Naive thymus-derived CD4-positive, alpha-beta T cell (primary cell): ENCODE data around the gene BAIAP3. TPM values are rescaled to one million over a fixed set of nuclear protein-coding genes. Genes with fewer than 3 reads are reported as not detected.

Experiments used
- ATAC-seq: fragments of 150-1000 bp; cut with Tn5 transposase; 2 replicates; pipeline ENCODE4 v1.10.0; 2021; ENCODE audit warnings: mild to moderate bottlenecking, moderate library complexity
- CTCF ChIA-PET: fragments of 350-600 bp; sonication (Branson Sonifier 250); formaldehyde crosslinking; loops from one replicate; lab custom pipeline; 2021; ENCODE audit warnings: antibody characterized with exemption; lab: Charles Lee
- POLR2A ChIA-PET: fragments of 350-600 bp; sonication (Branson Sonifier 250); formaldehyde crosslinking; loops from one replicate; lab custom pipeline; 2021; ENCODE audit warnings: antibody characterized with exemption, inconsistent platforms; lab: Charles Lee
- DNase-seq, 9 donors: peaks; one replicate each; pipeline versions ENCODE4 v3.0.0 to v3.0.0-alpha.2; 2020 to 2022; ENCODE audit warnings: mixed read lengths in 1 of 9
- H3K27ac ChIP-seq: one replicate; pipeline ENCODE4 v1.7.0; 2013; ENCODE audit warnings: mild to moderate bottlenecking, low read depth, low read length, moderate library complexity
- H3K27me3 ChIP-seq, 2 donors: one replicate each; pipeline ENCODE4 v1.7.0; 2013; ENCODE audit warnings: low read length in 2 of 2, mild to moderate bottlenecking in 2 of 2, moderate library complexity in 2 of 2; ENCODE audit not compliant: control insufficient read depth in 2 of 2, insufficient read depth in 2 of 2
- H3K36me3 ChIP-seq, 3 experiments: 1 replicate in 2 of 3; 2 replicates in 1 of 3; pipeline ENCODE4 v1.7.0; 2013; ENCODE audit warnings: low read length in 3 of 3, mild to moderate bottlenecking in 3 of 3, moderate library complexity in 1 of 3; ENCODE audit not compliant: insufficient read depth in 3 of 3, control insufficient read depth in 2 of 3
- H3K4me1 ChIP-seq, 2 donors: one replicate each; pipeline ENCODE4 v1.7.0; 2013; ENCODE audit warnings: low read length in 2 of 2, mild to moderate bottlenecking in 2 of 2, moderate library complexity in 1 of 2; ENCODE audit not compliant: control insufficient read depth in 2 of 2, insufficient read depth in 2 of 2
- H3K4me3 ChIP-seq: 2 replicates; pipeline ENCODE4 v1.7.0; 2013; ENCODE audit warnings: mild to moderate bottlenecking, low read length
- H3K9me3 ChIP-seq, 3 experiments: 1 replicate in 2 of 3; 2 replicates in 1 of 3; pipeline ENCODE4 v1.7.0; 2013; ENCODE audit warnings: low read length in 3 of 3; ENCODE audit not compliant: control insufficient read depth in 2 of 3
- H3K27ac Mint-ChIP-seq, 9 donors: one replicate each; pipeline ENCODE4 v1.8.0; 2020 to 2022; ENCODE audit warnings: mixed read lengths in 9 of 9, mild to moderate bottlenecking in 8 of 9, moderate library complexity in 5 of 9, inconsistent platforms in 2 of 9
- H3K27me3 Mint-ChIP-seq, 5 donors: one replicate each; pipeline ENCODE4 v1.8.0; 2021 to 2022; ENCODE audit warnings: mixed read lengths in 5 of 5, mild to moderate bottlenecking in 1 of 5
- H3K36me3 Mint-ChIP-seq, 5 donors: one replicate each; pipeline ENCODE4 v1.8.0; 2020 to 2022; ENCODE audit warnings: mixed read lengths in 5 of 5, mild to moderate bottlenecking in 3 of 5, inconsistent platforms in 1 of 5
- H3K4me1 Mint-ChIP-seq, 7 donors: one replicate each; pipeline ENCODE4 v1.8.0; 2020 to 2022; ENCODE audit warnings: mixed read lengths in 7 of 7, mild to moderate bottlenecking in 3 of 7, inconsistent platforms in 1 of 7
- H3K4me3 Mint-ChIP-seq, 10 donors: one replicate each; pipeline ENCODE4 v1.8.0; 2020 to 2022; ENCODE audit warnings: mild to moderate bottlenecking in 10 of 10, mixed read lengths in 10 of 10, moderate library complexity in 6 of 10, inconsistent platforms in 2 of 10
- H3K9me3 Mint-ChIP-seq, 11 donors: one replicate each; pipeline ENCODE4 v1.8.0; 2020 to 2022; ENCODE audit warnings: mixed read lengths in 11 of 11, mild to moderate bottlenecking in 4 of 11, inconsistent platforms in 1 of 11, moderate library complexity in 1 of 11
- intact Hi-C, 2 donors: fragments of 100-400 bp; cut with micrococcal nuclease; formaldehyde crosslinking; loops; one replicate each; pipeline ENCODE4 v1.15.1; 2023
- polyA plus RNA-seq, 2 donors: library from polyadenylated mRNA; unstranded; fragments of 300-500 nt; fragmentation: Illumina TruSeq; gene quantifications; one replicate each; pipeline ENCODE4 v1.2.3, GENCODE V29; 2021
- total RNA-seq, 6 experiments: library from RNA in 5 of 6; stranded (reverse) in 5 of 6; gene quantifications; 1 replicate in 5 of 6; 2 replicates in 1 of 6; pipeline ENCODE4 v1.2.3 and lab custom pipeline; 2021 to 2026

Gene BAIAP3
- total and polyA plus RNA-seq, 7 experiments from 2014 or later, result 0.20 to 7.5 (median 1.1) TPM

DNA sequence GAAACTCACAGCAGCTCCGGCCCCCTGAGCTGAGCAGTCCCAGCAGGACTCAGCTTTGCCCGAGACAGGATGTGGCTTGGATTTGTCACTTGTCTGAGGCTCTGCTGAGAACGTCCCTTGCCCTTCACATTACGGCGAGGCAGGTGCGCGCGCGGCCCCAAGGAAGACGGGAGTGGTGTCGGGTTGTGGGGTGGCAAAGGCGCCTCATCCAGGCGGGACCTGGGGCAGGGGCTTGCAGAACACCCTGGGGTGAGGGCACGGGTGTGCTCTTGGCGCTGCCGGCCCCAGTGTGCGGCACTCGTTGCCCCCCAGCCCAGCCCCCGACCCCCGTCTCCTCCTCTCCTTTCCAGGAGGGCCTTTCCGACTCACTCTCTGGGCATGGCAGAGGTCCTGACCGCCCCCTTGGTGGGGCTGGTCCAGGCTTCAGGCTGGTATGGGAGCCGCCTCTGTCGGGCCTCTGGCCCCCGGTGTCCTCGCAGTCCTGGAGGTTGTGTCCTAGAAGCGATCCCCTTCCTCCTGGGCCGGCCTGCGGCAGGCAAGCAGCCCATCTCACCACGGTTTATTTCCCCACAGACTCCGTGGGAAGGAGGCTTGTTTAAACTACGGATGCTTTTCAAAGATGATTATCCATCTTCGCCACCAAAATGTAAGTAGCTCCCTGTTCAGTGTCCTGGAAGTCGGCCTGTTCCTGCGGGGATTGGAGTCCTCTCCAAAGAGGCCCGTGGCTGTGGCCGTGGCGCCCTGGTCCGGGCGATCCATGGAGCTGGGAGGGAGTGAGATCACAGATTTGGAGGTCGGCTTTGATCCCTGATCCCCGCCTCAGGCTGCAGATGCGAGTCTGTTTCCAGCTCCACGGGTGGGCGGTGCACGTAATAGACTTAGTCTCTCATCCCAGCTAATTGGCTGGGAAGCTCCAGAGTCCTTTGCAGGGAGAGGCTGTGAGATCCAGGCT lies 18.1 kb upstream of the BAIAP3 start:
- POLR2A ChIA-PET, result interaction anchor here (1.3 kb wide), 1 partner anchor 11 kb away, joined by 3 read pairs; no protein-coding TSS in a partner anchor
- H3K9me3 ChIP-seq, result no peaks in the 10 kb centered on the region
- peaks cover 11 to 34% (median 25%) of the 10 kb centered on the region in 7 donors for H3K4me1 Mint-ChIP-seq
- H3K9me3 Mint-ChIP-seq, result peaks cover 0 to 3% (median 0%) of the 10 kb centered on the region in 11 donors
- peaks cover 4 to 43% (median 14%) of the 10 kb centered on the region in 5 donors for H3K36me3 Mint-ChIP-seq
- no peaks in the 10 kb centered on the region for H3K27me3 Mint-ChIP-seq
- DNase-seq (no peak), ATAC-seq (no peak)
- no peak overlapping the region for H3K27ac Mint-ChIP-seq
- no peak overlapping the region for H3K4me3 ChIP-seq
- no peak overlapping the region for H3K27ac ChIP-seq
- CTCF ChIA-PET, result interaction anchor here (1.1 kb wide), 1 partner anchor 17 kb away, joined by 5 read pairs; no protein-coding TSS in a partner anchor
- no peaks in the 10 kb centered on the region for H3K27me3 ChIP-seq
- intact Hi-C loops, result no loop called here
- H3K4me3 Mint-ChIP-seq, result no peak overlapping the region
- peaks cover 21 to 27% of the 10 kb centered on the region in 2 donors for H3K4me1 ChIP-seq
- H3K36me3 ChIP-seq, result peaks cover 27 to 85% (median 43%) of the 10 kb centered on the region in 3 experiments

DNA sequence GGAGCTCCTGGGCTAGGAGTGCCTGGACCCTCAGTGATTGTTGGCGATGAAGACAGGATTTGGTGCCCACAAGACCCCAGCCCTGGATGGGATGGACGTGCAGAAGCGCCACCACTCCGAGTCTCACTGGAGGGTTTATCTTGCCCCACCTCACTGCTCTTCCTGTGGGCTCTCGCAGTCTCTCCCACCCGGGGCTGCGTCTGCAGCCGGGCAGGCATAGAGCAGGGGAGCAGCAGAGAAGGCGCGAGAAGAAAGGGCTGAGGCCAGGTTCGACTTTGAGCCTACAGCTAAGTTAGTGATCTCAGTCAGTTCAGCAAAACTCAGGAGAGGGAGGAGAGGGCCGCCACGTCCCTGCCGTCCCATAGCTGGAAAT lies 17.4 kb upstream of the BAIAP3 start:
- Histone ChIP-seq H3K36me3 (peaks cover 27 to 92% (median 49%) of the 10 kb centered on the region in 3 experiments), H3K27ac (no peak overlapping the region), H3K4me3 (no peak overlapping the region), H3K9me3 (no peaks in the 10 kb centered on the region), H3K4me1 (peaks cover 18 to 21% of the 10 kb centered on the region in 2 donors), H3K27me3 (no peaks in the 10 kb centered on the region)
- H3K36me3 Mint-ChIP-seq, result peaks cover 4 to 42% (median 13%) of the 10 kb centered on the region in 5 donors
- H3K27ac Mint-ChIP-seq, result no peak overlapping the region
- peaks cover 5 to 27% (median 18%) of the 10 kb centered on the region in 7 donors for H3K4me1 Mint-ChIP-seq
- POLR2A ChIA-PET, result interaction anchor here (1.3 to 1.7 kb wide), 2 partner anchors 10 to 11 kb away, joined by 3 to 8 read pairs; no protein-coding TSS in a partner anchor
- H3K27me3 Mint-ChIP-seq, result no peaks in the 10 kb centered on the region
- ATAC-seq (no peak), DNase-seq (no peak)
- CTCF ChIA-PET, result interaction anchor here (1.1 kb wide), 1 partner anchor 16 kb away, joined by 5 read pairs; no protein-coding TSS in a partner anchor
- H3K9me3 Mint-ChIP-seq, result peaks cover 0 to 2% (median 0%) of the 10 kb centered on the region in 11 donors
- H3K4me3 Mint-ChIP-seq, result no peak overlapping the region
- intact Hi-C loops, result no loop called here

DNA sequence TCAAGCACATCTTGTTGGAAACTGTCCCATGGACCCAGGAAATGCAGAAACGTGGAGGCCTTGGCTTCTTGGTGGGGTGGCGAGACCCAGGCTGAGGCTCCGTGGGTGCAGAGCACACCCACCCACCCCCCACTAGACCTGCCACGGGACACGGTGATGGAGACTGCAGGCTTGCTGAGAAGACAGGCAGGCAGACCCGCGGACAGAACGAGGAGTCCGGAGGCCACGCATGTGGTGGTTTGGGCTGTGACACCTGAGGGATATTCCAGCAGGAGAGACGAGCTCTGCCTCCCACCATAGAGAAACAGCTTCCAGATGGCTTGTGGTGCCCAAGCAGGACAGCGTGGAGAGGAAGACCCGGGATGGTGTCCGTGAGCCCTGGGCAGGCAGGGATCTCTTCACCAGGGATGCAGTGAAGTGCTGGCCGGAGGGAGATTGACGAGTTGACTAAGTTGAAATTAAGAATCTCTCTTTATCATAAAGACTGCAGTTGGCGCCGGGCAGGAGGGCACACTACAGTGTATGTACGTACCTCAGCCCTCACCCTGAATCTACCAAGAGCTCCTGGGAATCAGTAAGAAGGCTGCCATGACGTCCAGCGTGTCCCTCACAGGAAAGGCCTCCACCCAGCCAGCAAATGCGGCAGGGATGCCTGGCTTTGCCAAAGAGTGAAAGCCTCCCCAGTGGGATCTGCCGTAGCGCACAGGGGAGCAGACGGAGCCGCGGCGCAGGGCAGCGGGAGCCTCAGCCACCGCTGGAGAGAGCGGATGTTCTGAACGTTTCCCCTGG lies 15.8 kb upstream of the BAIAP3 start:
- H3K9me3 Mint-ChIP-seq, result peaks cover 0 to 2% (median 0%) of the 10 kb centered on the region in 11 donors
- H3K4me1 ChIP-seq, result peaks cover 3 to 5% of the 10 kb centered on the region in 2 donors
- POLR2A ChIA-PET, result interaction anchor here (0.7 to 1.7 kb wide), 2 partner anchors 13 to 35 kb away, joined by 4 to 8 read pairs; no protein-coding TSS in a partner anchor
- no peak overlapping the region for H3K27ac Mint-ChIP-seq
- no peaks in the 10 kb centered on the region for H3K9me3 ChIP-seq
- H3K36me3 ChIP-seq, result peaks cover 26 to 99% (median 49%) of the 10 kb centered on the region in 3 experiments
- CTCF ChIA-PET, result no interaction called here
- DNase-seq (no peak), ATAC-seq (no peak)
- H3K27me3 Mint-ChIP-seq, result no peaks in the 10 kb centered on the region
- no peak overlapping the region for H3K4me3 ChIP-seq
- no peaks in the 10 kb centered on the region for H3K27me3 ChIP-seq
- peaks cover 4 to 41% (median 13%) of the 10 kb centered on the region in 5 donors for H3K36me3 Mint-ChIP-seq
- peaks cover 1 to 16% (median 12%) of the 10 kb centered on the region in 7 donors for H3K4me1 Mint-ChIP-seq
- H3K27ac ChIP-seq, result no peak overlapping the region
- no peak overlapping the region for H3K4me3 Mint-ChIP-seq
- intact Hi-C loops, result no loop called here

DNA sequence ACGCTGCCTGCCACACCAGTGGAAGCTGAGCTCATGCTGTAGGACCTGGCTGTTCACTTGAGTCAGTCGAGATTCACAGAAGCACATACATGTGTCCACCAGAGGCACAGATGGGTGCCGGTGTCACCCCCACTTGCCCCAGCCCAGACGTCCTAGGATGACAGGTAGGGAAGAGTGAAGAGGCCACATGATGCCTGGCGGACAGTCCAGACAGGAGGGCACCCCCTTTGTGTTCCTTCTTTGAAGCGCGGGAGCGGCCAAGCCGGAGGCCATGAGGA lies 15.2 kb upstream of the BAIAP3 start:
- intact Hi-C loops, result no loop called here
- no peaks in the 10 kb centered on the region for H3K27me3 Mint-ChIP-seq
- Histone ChIP-seq H3K27ac (no peak overlapping the region), H3K9me3 (no peaks in the 10 kb centered on the region), H3K4me1 (no peaks in the 10 kb centered on the region), H3K27me3 (no peaks in the 10 kb centered on the region), H3K36me3 (peaks cover 22 to 97% (median 49%) of the 10 kb centered on the region in 3 experiments), H3K4me3 (no peak overlapping the region)
- ATAC-seq (no peak), DNase-seq (no peak)
- POLR2A ChIA-PET, result no interaction called here
- CTCF ChIA-PET, result no interaction called here
- peaks cover 4 to 38% (median 13%) of the 10 kb centered on the region in 5 donors for H3K36me3 Mint-ChIP-seq
- peaks cover 0 to 2% (median 0%) of the 10 kb centered on the region in 11 donors for H3K9me3 Mint-ChIP-seq
- peaks cover 0 to 13% (median 7%) of the 10 kb centered on the region in 7 donors for H3K4me1 Mint-ChIP-seq
- peak overlapping the region in 1 of 9 donors; percentile 43 for H3K27ac Mint-ChIP-seq
- no peak overlapping the region for H3K4me3 Mint-ChIP-seq

GRCh38 chr16:1319041-1319440 lies 14.4 kb upstream of the BAIAP3 start:
- Mint-ChIP-seq H3K27ac (no peak overlapping the region), H3K4me1 (peaks cover 0 to 10% (median 5%) of the 10 kb centered on the region in 7 donors), H3K36me3 (peaks cover 4 to 44% (median 15%) of the 10 kb centered on the region in 5 donors), H3K9me3 (peaks cover 0 to 2% (median 0%) of the 10 kb centered on the region in 11 donors), H3K27me3 (no peaks in the 10 kb centered on the region), H3K4me3 (no peak overlapping the region)
- intact Hi-C loops, result no loop called here
- Histone ChIP-seq H3K27ac (no peak overlapping the region), H3K27me3 (no peaks in the 10 kb centered on the region), H3K4me1 (no peaks in the 10 kb centered on the region), H3K4me3 (no peak overlapping the region), H3K36me3 (peaks cover 22 to 98% (median 53%) of the 10 kb centered on the region in 3 experiments), H3K9me3 (no peaks in the 10 kb centered on the region)
- ATAC-seq, result no peak
- POLR2A ChIA-PET, result no interaction called here
- DNase-seq, result no peak
- CTCF ChIA-PET, result no interaction called here

DNA sequence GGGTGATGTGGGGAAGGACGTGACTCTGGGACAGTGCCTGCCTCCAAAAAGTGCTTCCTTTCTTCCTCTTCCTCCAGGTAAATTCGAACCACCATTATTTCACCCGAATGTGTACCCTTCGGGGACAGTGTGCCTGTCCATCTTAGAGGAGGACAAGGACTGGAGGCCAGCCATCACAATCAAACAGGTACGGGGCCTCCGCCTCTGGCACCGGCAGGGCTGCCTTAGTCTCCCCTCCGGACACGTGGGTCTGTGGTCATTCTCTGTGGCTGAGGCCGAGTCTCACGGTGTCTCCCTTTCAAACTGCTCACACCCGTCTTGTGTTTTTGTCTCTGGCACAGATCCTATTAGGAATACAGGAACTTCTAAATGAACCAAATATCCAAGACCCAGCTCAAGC lies 13.3 kb upstream of the BAIAP3 start:
- no peak overlapping the region for H3K4me3 ChIP-seq
- H3K36me3 ChIP-seq, result peaks cover 22 to 98% (median 45%) of the 10 kb centered on the region in 3 experiments
- peaks cover 0 to 6% (median 0%) of the 10 kb centered on the region in 7 donors for H3K4me1 Mint-ChIP-seq
- H3K27me3 ChIP-seq, result no peaks in the 10 kb centered on the region
- no peak overlapping the region for H3K27ac ChIP-seq
- no peak for DNase-seq
- no peak overlapping the region for H3K27ac Mint-ChIP-seq
- no peak for ATAC-seq
- intact Hi-C loops, result no loop called here
- ChIA-PET CTCF (no interaction called here), POLR2A (no interaction called here)
- H3K9me3 Mint-ChIP-seq, result peaks cover 0 to 2% (median 0%) of the 10 kb centered on the region in 11 donors
- H3K4me3 Mint-ChIP-seq, result no peak overlapping the region
- peaks cover 4 to 52% (median 19%) of the 10 kb centered on the region in 5 donors for H3K36me3 Mint-ChIP-seq
- H3K9me3 ChIP-seq, result no peaks in the 10 kb centered on the region
- H3K4me1 ChIP-seq, result no peaks in the 10 kb centered on the region
- no peaks in the 10 kb centered on the region for H3K27me3 Mint-ChIP-seq
